ENCODE measurements around the gene KLHL35.

KLHL35 gene

GRCh38 chr11:75474240-75474639 is 41.2 kb upstream of the KLHL35 start:
- in situ Hi-C loops (cut with MboI; ENCODE audit: low sequenced_read_pairs, unreplicated experiment) = no loop called here
- DNase-seq (ENCODE audit: low spot score) = no peak
- TF ChIP-seq CTCF (IDR thresholded peaks at IDR 0.05; ENCODE audit: borderline replicate concordance, control extremely low read depth, extremely low read depth, insufficient read depth, missing control alignments) = no peak

- no peak for TF ChIP-seq CTCF (IDR thresholded peaks at IDR 0.05; ENCODE audit: borderline replicate concordance, control extremely low read depth, extremely low read depth, insufficient read depth, missing control alignments)
- in situ Hi-C loops (cut with MboI; ENCODE audit: low sequenced_read_pairs, unreplicated experiment) = no loop called here
- DNase-seq (ENCODE audit: low spot score) = no peak
These were observed 40.7 kb upstream of the KLHL35 start for GRCh38 chr11:75473684-75474083.

GRCh38 chr11:75472081-75472732 is 39.2 kb upstream of the KLHL35 start:
- no peak for DNase-seq (ENCODE audit: low spot score)
- in situ Hi-C loops (cut with MboI; ENCODE audit: low sequenced_read_pairs, unreplicated experiment) = no loop called here

GRCh38 chr11:75471176-75471973 is 38.4 kb upstream of the KLHL35 start:
- DNase-seq (ENCODE audit: low spot score) = no peak
- in situ Hi-C loops (cut with MboI; ENCODE audit: low sequenced_read_pairs, unreplicated experiment) = no loop called here
- no peak for TF ChIP-seq CTCF (IDR thresholded peaks at IDR 0.05; ENCODE audit: borderline replicate concordance, control extremely low read depth, extremely low read depth, insufficient read depth, missing control alignments)

More at GRCh38 chr11:75472081-75472732, 39.2 kb upstream of the KLHL35 start:
- no peak for TF ChIP-seq CTCF (IDR thresholded peaks at IDR 0.05; ENCODE audit: borderline replicate concordance, control extremely low read depth, extremely low read depth, insufficient read depth, missing control alignments)

- DNase-seq (ENCODE audit: low spot score) = no peak
- in situ Hi-C loops (cut with MboI; ENCODE audit: low sequenced_read_pairs, unreplicated experiment) = no loop called here
- TF ChIP-seq CTCF (IDR thresholded peaks at IDR 0.05; ENCODE audit: borderline replicate concordance, control extremely low read depth, extremely low read depth, insufficient read depth, missing control alignments) = no peak
These were observed 37.6 kb upstream of the KLHL35 start for GRCh38 chr11:75470476-75471080.

- no peak for TF ChIP-seq CTCF (IDR thresholded peaks at IDR 0.05; ENCODE audit: borderline replicate concordance, control extremely low read depth, extremely low read depth, insufficient read depth, missing control alignments)
- no peak for DNase-seq (ENCODE audit: low spot score)
- in situ Hi-C loops (cut with MboI; ENCODE audit: low sequenced_read_pairs, unreplicated experiment) = no loop called here
These were observed 36.9 kb upstream of the KLHL35 start for GRCh38 chr11:75469785-75470405.

Data from GM13976 (cell line).